NCI-H1417 (cell line): ENCODE data around the gene KAZN.

ENCODE experiments used
- DNase-seq, 3 experiments: peaks; one replicate each; lab custom pipeline; 2025; lab: John Stamatoyannopoulos, UW

Gene KAZN

DNA sequence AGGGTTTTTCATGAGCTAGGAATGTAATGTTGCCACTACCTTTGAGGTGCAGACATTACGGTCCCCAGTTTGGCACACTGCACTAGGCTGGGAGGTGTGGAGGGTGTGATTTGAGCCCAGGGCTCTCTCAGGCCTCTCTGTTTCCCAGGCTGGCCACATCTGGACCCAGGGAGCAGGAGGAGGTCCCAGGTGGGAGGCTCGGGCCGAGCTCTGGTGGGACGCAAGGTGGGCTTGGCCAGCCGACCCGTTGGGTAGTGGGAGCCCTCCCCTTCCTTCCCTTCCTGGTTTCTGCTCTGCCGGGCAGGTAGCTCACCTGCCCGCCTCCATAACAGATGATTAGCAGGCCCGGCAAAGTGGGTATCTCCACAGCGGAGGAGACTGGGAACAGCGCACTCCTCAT lies 408.9 kb downstream of the KAZN start:
- no peak for DNase-seq

DNA sequence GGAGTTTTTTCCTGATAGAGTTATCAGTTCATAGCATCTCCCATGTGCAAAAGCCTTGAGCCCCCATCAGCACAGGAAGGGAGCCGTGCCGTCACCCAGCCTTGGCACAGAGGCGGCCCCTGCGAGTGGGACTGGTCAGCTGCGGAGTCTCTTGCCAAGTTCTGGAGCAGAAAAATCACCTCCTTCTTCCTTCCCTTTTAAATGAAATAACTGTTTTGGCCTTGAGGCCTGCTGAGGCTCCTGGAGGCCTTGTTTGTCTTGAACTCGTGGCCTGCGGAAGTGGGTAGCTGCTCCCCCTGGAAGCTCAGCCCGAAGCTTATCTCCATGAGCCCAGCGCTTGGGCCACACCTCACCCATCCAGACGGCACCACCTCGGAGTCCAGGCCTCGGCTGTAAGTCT lies 409.4 kb downstream of the KAZN start:
- no peak for DNase-seq

DNA sequence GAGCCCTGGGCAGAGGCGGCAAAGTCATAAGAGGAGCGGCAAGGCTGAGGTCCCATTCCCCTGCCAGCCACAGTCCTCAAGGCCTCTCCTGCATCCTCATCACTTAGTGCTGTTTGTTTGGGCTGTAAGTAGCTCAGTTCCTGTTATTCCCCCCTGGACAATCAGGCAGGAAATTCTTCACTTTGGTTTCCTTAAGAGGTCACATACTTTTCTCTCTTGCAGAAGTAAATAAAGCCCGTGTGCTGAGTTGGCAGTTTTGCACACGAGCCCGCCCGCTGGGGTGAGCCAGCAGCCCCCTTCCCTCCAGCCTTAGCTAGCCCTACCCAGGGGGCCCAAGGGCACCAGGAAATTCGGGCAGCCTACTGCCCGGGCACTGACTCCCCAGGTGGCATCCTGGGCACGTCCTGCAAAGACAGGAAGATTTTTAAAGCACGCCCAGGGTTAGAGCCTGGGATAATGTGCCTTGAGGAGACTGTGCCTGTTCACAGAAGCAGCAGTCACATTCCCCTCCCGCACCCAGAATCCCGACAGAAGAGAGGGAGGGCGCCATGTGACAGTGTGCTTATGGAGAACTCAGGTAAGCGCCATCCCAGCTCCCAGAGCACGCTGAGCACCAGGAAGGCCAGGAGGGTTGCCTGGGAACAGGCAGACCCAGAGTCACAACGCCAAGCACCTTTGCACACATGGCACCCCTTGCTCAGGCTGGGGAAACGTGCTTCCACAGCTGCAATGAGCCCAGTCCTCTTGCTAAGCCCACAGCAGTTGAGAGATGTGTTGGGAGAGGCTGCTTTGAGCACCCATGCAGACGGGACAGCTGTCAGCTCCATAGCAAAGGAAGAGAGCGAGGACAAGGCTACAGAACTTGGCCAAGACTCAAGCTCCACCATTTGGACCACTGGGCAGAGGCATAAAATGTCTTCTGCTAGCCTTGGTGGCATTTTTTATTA lies 410.6 kb downstream of the KAZN start:
- no peak for DNase-seq

DNA sequence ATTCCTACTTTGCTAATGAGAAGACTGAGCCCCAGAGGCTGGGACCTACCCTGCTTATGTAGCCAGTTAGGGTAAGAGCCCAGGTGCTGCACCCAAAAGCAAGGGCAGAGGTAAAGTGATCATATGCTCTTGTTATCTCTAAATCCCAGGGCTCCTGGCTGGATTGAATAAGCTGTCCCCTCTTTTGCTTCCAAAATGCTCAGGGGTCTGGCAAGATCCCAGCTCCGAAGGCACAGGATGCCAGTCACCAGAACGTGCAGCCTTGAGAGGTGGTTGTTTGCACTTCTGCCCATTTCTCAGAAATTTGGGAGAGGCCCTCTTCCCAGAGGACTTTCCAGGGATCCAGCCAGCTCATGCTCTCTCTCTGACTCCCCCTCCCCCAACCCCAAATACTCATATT lies 412.7 kb downstream of the KAZN start:
- no peak for DNase-seq

DNA sequence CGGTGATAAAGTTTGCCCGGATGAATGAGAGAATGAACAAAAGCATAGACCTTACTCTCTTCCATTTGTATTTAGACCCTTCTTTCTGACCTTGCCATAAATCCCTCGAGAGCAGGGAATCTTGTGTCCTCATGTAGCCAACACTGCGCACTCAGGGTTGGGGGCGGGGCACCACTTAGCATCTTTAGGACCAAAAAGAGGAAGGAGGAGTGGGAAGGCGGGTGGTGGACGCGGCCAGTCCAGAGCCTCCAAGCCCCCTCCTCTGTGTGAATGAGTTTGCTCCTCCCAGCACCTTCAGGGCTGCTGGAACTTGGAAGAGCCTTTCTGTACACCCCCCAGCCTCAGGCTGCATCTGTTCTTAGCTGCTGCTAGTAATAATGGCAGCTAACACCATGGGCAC lies 413.2 kb downstream of the KAZN start:
- DNase-seq = no peak

DNA sequence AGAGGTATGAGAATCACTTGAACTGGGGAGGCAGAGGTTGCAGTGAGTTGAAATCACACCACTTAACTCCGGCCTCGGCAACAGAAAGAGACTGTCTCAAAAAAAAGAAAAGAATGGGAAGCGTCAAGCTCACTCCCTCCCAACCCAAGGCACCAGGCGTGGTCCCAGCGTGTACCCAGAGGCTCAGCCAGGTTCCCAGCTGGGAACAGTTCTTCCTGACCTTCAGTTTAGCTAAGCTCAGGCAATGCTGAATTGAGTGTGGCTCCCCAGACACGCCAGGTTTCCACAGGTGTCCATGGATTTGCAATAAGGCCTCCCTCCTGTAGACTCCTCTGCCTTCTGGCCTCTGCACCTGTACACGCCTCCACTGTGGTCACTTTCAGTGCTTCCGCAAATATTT lies 414.3 kb downstream of the KAZN start:
- DNase-seq = no peak

DNA sequence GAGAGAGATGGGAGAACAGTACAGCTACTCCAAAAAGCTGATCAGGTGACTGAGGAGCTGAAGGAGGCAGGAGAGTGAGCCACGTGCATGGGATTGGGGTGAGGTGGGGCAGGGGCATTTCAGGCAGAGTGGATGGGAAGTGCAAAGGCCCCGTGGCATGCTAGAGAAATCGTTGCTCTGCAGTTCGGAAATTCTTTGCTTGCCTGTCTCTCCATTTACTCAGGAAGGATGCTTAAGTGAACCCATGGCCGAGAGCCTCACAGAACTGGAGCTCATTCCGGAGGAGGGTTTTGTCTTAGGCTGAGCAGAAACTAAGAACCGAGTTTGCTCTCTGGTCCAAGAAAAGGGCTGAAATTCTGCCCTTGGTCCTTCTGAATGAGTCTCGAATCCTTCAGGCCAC lies 415.3 kb downstream of the KAZN start:
- DNase-seq = no peak

DNA sequence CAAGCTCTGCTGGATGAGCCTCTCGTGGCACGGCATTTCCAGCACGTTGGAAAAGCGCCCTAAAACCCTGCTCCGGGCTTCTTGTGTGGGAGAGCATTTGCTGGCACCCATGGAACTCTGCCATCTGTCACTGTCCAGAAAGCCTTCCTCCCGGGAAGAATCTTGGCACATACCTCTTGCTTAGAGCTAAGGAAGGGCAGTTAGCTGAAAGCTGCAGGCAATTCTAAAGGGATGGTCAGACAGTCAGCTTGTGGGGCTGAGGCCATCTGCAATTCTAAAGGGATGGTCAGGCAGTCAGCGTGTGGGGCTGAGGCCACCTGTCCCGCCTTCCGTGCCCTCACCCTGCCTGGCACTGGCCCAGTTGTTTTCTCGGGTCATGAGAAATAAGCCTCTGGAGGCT lies 416.0 kb downstream of the KAZN start:
- no peak for DNase-seq

DNA sequence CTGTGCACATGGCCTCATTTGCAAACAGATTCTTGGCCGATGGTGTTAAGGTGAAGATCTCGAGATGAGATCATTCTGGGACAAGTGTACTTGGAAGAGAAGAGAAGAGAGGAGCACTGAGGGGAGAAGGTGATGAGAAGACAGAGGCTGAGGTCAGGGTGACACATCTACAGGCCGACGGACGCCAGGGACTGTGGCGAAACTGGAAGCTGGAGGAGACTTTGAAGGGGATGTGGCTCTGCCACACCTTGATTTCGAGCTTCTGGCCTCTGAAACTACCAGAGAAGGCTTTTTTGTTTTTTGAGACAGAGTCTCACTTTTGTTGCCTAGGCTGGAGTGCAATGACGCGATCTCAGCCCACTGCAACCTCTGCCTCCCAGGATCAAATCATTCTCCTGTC lies 417.5 kb downstream of the KAZN start:
- DNase-seq = no peak

DNA sequence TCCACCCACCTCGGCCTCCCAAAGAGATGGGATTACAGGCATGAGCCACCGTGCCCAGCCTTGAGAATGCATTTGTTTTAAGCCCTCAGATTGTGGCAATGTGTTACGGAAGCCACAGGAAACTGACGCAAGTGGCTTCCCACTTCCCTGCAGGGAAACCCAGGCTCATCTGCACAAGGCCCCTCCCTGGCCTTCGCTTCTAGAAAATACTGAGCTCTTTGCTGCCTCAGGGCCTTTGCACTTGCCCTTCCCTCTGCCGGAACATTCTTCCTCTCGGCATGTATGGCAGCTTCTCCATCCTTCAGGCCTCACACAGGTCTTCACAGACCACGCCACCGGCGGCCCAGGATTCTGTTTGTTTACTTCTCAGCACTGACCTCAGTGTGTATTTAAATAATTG lies 418.0 kb downstream of the KAZN start:
- no peak for DNase-seq

DNA sequence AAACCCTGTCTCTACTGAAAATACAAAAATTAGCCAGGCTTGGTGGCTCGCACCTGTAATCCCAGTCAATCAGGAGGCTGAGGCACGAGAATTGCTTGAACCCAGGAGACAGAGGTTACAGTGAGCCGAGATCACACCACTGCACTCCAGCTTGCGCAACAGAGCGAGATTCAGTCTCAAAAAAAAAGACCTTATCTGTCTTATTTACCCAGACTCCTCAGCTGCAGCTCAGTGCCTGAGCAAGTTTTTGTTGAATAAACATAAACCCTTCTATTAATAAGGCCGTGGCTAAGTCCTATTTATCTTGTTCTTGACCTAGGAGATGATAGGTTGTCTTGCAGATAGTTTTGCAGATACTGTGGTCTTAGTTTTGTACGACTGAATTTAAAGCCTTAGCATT lies 418.6 kb downstream of the KAZN start:
- DNase-seq = no peak

DNA sequence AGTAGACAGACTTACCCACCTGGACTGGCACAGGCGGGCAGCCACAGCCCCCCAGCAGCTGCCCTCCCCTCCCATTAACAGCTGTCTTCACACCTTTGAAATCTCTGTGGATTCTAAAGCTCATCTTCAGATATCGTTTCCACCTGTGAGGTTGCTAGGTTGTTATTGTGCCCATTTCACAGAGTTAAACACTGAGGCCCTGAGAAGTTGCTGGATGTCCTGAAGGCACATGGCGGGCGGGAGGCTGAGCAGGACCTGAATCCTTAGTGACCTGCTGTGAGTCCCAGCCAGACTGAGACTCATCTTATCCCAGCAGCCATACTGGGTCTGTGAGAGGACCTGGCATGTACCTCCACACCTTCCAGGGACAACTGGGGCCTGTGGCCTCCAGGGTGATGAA lies 420.3 kb downstream of the KAZN start:
- DNase-seq = no peak

DNA sequence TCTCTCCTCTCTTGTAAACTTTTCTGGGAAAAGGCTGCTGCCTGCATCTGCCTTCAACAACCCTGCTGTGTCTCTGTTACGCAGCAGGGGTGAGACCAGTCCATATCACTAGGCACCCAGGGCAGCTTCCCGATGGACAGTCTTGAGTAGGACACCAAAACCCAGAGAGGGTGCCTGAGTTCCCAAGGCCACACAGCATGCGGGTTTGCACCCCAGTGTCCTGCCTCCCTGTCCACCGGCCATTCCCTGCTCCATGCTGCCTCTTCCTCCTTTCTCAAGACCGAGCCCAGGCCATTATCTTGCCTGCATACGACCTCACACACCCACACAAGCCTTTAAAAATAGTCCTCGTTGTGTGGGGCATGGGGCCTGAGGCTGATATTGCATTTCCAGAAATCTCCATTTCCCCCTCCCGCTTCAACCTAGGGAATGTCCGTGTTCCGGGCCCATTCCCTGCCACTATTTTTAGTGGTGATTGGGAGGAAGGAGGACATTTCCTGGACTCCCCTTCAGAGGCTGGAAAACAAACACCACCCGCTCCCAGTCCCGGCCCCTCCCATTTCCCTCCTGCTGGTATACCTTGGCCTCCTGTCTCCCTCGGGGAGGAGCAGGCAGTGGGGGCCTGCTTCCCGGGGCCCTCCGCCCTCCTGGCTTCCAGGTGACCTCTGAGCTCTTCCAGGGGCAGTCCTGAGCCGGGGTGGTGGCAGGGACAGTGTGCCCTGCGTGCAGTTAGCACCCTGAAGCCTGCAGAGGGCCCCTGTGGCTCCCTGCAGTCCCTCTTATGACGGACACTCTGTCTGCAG lies 422.7 kb downstream of the KAZN start:
- DNase-seq = no peak

DNA sequence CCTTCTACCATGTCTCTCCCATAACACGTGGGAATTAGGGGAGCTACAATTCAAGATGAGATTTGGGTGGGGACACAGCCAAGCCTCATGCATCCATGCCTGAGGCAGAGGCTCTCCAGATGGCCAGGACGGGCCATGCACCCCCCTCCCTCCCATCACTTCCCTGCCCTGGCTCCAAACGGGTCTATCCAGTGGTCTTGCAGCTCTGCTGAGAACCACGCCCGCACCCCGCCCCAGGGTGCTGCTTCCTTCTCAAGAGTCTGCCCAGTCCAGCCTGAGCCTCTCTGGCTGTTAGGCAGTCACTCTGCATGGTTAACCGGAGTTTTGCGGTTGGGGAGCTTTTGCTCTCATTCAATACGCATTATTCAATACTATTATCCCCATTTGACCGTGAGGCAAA lies 423.6 kb downstream of the KAZN start:
- no peak for DNase-seq

DNA sequence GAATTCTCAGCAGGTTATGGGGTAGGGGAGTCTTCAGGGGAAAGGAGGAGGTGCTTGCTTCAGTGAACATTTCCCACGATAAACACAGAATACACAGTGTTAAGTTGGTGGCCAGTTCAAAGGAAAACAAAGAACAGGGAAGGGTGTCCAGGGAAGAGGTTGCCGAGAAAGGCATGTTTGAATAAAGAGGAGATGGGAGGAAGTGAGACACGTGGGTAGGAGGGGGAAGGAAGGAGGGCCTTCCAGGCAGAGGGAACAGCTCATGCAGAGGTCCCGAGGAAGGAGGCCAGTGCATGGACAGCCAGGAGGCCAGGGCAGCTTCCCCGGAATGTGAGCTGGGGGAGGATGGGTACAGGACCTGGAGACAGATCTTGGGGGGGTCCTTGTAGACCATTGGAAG lies 424.7 kb downstream of the KAZN start:
- no peak for DNase-seq

DNA sequence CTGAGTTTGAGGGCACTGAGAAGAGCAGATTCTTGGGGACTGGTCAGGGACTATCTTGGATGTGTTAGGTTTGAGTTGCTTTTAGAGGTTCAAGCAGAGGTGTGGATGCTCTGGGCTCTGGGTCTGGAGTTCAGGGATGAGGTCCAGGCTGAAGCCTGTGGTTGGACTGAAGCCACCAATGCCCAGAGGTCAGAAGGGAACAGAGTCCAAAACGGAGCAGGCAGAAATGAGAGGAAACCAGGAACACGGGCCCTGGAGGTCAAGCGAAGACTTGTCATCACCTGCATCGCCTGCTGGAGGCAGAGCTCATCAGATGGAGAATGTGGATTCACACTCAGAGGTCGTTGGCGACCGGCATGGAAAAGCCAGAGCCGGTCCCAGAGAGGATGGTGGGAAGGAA lies 425.5 kb downstream of the KAZN start:
- DNase-seq = no peak

DNA sequence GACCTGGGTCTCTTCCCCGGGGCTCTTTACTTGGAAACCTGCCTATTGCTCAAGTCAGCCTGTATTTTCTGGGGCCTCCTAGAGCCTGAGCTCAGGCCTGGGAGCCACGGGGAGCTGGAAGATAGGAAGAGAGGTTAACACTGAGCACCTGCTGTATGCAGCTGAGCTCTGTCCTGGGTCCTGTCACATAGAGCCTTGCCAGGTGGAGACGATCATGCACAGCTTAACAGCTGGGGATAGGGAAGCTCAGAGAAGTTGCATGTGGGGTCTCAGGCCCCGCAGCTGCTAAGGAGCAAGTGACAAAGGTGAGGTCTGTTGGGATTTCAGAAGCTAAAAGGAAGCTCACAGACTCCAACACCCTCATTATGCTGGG lies 427.6 kb downstream of the KAZN start:
- no peak for DNase-seq

DNA sequence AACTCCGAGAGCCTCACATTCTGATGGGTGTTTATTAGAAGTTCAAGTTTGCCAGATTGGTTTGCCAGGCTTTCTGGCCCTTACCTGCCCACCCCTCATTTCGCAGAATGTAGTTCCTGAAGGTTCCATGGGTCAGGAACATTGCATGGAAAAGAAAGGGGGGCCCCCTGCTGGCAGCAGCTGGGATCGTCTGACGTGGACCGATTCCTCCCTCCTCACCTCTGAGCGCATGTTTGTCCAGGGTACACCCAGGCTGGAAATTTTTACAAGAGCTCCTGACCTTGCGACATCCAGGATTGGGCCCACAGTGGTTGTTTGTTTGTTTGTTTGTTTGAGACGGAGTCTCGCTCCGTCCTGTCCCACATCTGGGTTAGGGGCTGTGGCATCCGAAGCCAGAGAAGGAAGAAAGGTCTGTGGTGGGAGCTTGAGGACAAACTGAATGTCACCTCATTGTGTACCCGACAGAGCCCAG lies 429.1 kb downstream of the KAZN start:
- peak; percentile 25 to 69 (median 50) for DNase-seq

DNA sequence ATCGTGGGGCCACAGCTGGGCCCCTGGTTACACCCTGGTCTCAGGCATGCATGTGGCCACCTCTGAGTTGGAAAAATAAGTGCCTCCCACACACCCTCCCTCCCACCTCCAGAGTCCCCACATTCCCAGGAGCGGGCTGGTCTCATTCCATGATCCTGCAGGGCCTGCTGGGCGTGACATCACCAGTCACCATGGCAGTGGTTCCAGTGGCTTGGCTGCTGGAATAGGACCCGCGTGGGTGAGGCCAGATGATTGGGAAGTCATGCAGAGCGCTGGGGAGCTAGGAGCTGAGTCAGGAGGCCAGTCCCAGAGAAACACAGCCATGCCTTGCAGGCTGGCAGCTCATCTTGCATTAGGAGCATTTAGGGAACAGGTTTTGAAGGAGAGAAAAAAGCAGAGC lies 429.6 kb downstream of the KAZN start:
- DNase-seq = no peak

DNA sequence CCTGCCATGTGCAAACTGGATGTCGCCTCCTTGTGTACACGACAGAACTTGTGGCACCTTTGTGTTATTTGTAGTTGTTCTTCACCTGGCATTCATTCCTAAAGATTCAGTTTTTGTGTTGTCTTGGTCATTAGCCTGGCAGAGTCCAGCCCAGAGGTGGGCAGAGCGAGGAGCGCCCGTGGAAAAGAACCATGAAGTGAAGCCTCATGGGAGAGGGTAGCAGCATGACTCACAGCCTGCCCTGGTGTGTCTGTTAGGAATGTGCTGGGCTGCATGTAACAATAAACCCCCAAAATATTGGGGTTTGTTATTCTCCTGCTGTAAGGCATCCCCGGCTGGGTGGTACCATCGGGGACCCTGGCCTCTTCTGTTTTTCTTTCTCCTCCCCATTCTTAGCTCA lies 430.1 kb downstream of the KAZN start:
- no peak for DNase-seq

DNA sequence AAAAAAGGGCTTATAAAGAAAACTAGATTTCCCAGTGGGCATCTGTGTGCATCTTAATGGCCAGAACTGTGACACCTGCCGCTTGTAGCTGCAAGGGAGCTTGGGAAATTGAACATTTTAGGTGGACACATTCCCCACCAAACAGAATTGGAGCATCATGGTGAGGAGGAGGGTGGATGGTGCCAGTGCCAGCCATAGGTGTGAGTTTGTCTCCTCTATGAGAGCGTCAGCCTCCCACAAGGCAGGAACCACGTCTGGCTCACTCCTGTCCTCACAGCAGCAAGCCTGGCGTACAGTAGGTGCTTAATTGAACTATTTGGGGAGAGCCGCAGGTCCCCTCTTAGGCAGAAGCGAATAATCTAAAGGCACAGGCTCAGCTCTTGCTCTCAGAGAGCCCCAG lies 430.6 kb downstream of the KAZN start:
- DNase-seq = no peak

DNA sequence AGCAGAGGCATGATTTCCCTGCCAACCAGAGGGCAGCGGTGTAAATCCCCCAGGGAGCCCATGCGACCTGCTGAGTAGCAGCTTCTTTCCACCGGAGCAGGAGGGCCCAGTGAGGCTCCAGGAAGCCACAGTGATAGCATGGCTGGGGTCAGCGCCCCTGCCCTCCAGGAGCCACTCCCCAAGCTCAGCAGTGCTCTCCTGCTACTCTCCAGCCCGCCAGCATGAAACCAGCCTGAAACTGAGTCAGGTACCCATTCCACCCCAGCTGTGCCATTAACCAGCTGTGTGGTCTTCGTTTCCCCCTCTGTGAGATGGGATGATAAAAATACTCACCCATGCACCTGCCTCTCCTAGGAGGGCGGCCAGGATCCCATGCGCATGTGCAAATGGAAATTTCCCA lies 431.3 kb downstream of the KAZN start:
- no peak for DNase-seq

DNA sequence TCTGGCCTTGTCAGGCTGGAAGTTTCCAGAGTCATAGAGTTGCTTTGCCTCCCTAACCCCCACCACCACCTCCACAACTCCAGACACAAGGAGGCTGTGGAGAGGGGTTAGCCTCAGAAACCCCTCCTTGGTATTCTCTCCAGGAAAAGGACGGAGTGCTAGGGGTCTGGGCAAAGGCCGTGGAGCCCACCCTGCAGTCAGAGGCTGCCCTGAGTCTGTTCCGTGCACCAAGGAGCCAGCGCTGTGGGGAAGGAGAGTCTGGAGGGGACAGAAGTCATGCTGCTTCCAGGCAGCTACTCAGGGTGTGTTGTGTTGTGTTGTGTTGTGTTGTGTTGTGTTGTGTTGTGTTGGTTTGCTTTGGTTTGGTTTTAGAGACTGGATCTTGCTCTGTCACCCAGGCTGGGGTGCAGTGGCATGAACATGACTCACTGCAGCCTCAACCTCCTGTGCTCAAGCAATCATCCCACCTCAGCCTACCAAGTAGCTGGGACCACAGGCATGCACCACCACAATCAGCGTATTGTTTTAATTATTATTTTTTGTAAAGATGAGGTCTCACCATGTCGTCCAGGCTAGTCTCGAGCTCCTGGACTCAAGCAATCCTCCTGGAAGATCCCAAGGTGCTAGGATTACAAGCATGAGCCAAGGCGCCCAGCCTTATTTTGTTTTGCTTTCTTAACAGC lies 432.9 kb downstream of the KAZN start:
- DNase-seq = no peak
